Tibial nerve (tissue), 4 donors: ENCODE data around the gene EXOC4. TPM values are rescaled to one million over a fixed set of nuclear protein-coding genes. Genes with fewer than 3 reads are reported as not detected.

ENCODE experiments used
- DNase-seq, 2 donors: peaks; one replicate each; pipeline ENCODE4 v3.0.0-alpha.2; 2019; ENCODE audit warnings: low spot score in 2 of 2
- H3K27ac ChIP-seq, 4 donors: fragments of 200-600 bp; sonication (generic) in 3 of 4; one replicate each; pipeline ENCODE4 v1.5.1; 2017 to 2019; ENCODE audit warnings: mild to moderate bottlenecking in 1 of 4
- H3K27me3 ChIP-seq, 2 donors: fragments of 200-600 bp; sonication (generic) in 1 of 2; one replicate each; pipeline versions ENCODE4 v1.5.1 to v1.6.0; 2017 to 2019
- H3K36me3 ChIP-seq, 3 donors: fragments of 200-600 bp; sonication (generic); one replicate each; pipeline ENCODE4 v1.5.1; 2018 to 2019
- H3K4me1 ChIP-seq, 4 donors: fragments of 200-600 bp; sonication (generic) in 3 of 4; one replicate each; pipeline ENCODE4 v1.5.1; 2017 to 2019
- H3K4me3 ChIP-seq, 4 donors: fragments of 200-600 bp; sonication (generic) in 3 of 4; one replicate each; pipeline ENCODE4 v1.5.1; 2017 to 2019; ENCODE audit warnings: mild to moderate bottlenecking in 1 of 4, moderate library complexity in 1 of 4
- H3K9me3 ChIP-seq, 4 donors: fragments of 200-600 bp; sonication (generic) in 3 of 4; one replicate each; pipeline ENCODE4 v1.5.1; 2017 to 2019
- EP300 ChIP-seq, 2 donors: sonication (generic); formaldehyde crosslinking; IDR thresholded peaks; one replicate each; pipeline ENCODE4 v1.6.1; 2017; ENCODE audit warnings: antibody characterized with exemption in 2 of 2, mild to moderate bottlenecking in 1 of 2
- POLR2A ChIP-seq, 2 donors: fragments of 450-650 bp; IDR thresholded peaks; one replicate each; pipeline ENCODE4 v1.6.1; 2017; ENCODE audit warnings: antibody characterized with exemption in 2 of 2, mild to moderate bottlenecking in 2 of 2, moderate library complexity in 2 of 2
- WGBS, 2 donors: methylation state at CpG; one replicate each; pipeline ENCODE4 v1.1.5; 2018; 5-methylcytosine and 5-hydroxymethylcytosine counted together
- small RNA-seq: library from RNA; depleted of rRNA; stranded (forward); fragments of <200 nt; gene quantifications from one replicate; pipeline ENCODE3, GENCODE V24; 2016
- total RNA-seq, 4 donors: library from RNA; depleted of rRNA; stranded (reverse); fragments of >200 nt; gene quantifications; one replicate each; pipeline ENCODE4 v1.1.0, GENCODE V29; 2016
- TF ChIP-seq, protein P1 (sequence below), 5 experiments: fragments of 200-600 bp in 3 of 5; fragments of 450-650 bp in 2 of 5; sonication (generic) in 3 of 5; IDR thresholded peaks; one replicate each; pipeline ENCODE4 v1.5.1; 2016 to 2019; ENCODE audit warnings: antibody characterized with exemption in 5 of 5, mild to moderate bottlenecking in 3 of 5, moderate library complexity in 2 of 5

EXOC4 gene
- total RNA-seq, 4 donors from 2014 or later: 70.0 to 104 (median 85.8) TPM

DNA sequence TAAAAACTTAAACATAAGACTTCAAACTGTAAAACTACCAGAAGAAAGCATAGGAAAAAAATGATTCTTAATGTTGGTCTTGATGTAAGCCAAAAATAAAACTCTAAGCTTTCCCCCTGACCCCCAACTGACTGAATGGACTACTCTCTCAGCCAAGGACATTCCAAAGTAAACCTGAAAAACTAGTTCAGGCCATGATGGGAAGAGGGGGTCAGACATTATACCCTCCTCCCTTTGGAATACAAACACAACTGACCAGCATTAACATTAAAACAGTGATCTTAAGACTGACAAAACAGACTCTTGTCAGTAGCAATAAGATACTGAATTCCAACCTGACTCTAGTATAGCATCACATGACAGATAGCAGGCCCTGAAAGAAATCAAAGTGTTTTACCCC lies 860.8 kb downstream of the EXOC4 start:
- H3K9me3 ChIP-seq: no peaks in the 10 kb centered on the region
- no peaks in the 10 kb centered on the region for H3K4me1 ChIP-seq
- H3K4me3 ChIP-seq: no peak overlapping the region
- H3K36me3 ChIP-seq: no peaks in the 10 kb centered on the region
- TF ChIP-seq EP300 (IDR thresholded peaks at IDR 0.05) (no peak), POLR2A (IDR thresholded peaks at IDR 0.05) (no peak)
- TF ChIP-seq, protein P1, sequence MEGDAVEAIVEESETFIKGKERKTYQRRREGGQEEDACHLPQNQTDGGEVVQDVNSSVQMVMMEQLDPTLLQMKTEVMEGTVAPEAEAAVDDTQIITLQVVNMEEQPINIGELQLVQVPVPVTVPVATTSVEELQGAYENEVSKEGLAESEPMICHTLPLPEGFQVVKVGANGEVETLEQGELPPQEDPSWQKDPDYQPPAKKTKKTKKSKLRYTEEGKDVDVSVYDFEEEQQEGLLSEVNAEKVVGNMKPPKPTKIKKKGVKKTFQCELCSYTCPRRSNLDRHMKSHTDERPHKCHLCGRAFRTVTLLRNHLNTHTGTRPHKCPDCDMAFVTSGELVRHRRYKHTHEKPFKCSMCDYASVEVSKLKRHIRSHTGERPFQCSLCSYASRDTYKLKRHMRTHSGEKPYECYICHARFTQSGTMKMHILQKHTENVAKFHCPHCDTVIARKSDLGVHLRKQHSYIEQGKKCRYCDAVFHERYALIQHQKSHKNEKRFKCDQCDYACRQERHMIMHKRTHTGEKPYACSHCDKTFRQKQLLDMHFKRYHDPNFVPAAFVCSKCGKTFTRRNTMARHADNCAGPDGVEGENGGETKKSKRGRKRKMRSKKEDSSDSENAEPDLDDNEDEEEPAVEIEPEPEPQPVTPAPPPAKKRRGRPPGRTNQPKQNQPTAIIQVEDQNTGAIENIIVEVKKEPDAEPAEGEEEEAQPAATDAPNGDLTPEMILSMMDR (IDR thresholded peaks at IDR 0.05): no peak
- H3K27ac ChIP-seq: no peak overlapping the region
- no peaks in the 10 kb centered on the region for H3K27me3 ChIP-seq
- DNase-seq: no peak

DNA sequence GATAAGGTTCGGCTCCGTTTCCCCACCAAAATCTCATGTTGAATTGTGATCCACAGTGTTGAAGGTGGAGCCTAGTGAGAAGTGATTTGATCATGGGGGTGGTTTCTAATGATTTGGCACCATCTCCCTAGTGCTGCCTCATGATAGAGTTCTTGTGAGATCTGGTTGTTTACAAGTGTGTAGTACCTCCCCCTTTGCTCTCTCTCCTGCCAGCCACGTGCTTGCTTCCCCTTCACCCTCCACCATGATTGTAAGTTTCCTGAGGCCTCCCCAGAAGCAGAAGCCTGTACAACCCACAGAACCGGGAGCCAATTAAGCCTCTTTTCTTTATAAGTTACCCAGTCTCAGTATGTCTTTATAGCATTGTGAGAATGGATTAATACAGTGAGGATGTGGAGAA lies 862.1 kb downstream of the EXOC4 start:
- Histone ChIP-seq H3K9me3 (no peaks in the 10 kb centered on the region), H3K27ac (no peak overlapping the region), H3K36me3 (no peaks in the 10 kb centered on the region), H3K4me3 (no peak overlapping the region), H3K4me1 (no peaks in the 10 kb centered on the region), H3K27me3 (no peaks in the 10 kb centered on the region)
- 80 to 81% methylated on average over 4 of the region's 4 CpGs for WGBS, 2 donors
- no peak for DNase-seq
- TF ChIP-seq, protein P1 (IDR thresholded peaks at IDR 0.05): no peak
- TF ChIP-seq EP300 (IDR thresholded peaks at IDR 0.05) (no peak), POLR2A (IDR thresholded peaks at IDR 0.05) (no peak)

Small RNA genes within 50 kb of the gene (small RNA-seq; reads per million reads assigned to genes)
- gene MIR6133: not detected

Other genes with a start within 250 kb of the EXOC4 start
- 10 to 100 TPM; 40.6 to 66.6 (median 48.1) TPM for gene CHCHD3, start 171.0 kb upstream of the EXOC4 start, total RNA-seq